Measurements from ENCODE around the gene NUP93. TPM values are rescaled to one million over a fixed set of nuclear protein-coding genes. Genes with fewer than 3 reads are reported as not detected.

NUP93 gene
- total RNA-seq, 1 experiment from 2014 or later, result 74.7 TPM

GRCh38 chr16:56824804-56825203, 94.9 kb downstream of the NUP93 start:
- H3K4me2 ChIP-seq, result no peak overlapping the region
- H3K79me2 ChIP-seq (ENCODE audit: low read depth), result no peaks in the 10 kb centered on the region
- H2AFZ ChIP-seq, result no peak overlapping the region
- no TSS peak for BruUV-seq (replicated peaks)
- H3K4me1 ChIP-seq (replicated peaks; ENCODE audit: insufficient read depth), result no peaks in the 10 kb centered on the region
- intact Hi-C loops (cut with micrococcal nuclease; ENCODE audit: unreplicated experiment), result no loop called here
- no peaks in the 10 kb centered on the region for H4K20me1 ChIP-seq (ENCODE audit: insufficient read depth)
- H3F3A ChIP-seq (ENCODE audit: insufficient read depth, low read depth), result no peaks in the 10 kb centered on the region
- ChIA-PET CTCF (no interaction called here), POLR2A (ENCODE audit: unreplicated experiment) (no interaction called here)
- no peak overlapping the region for H3K27ac ChIP-seq
- peaks cover 15% of the 10 kb centered on the region; the same call in 1 of the 2 replicates for H3K36me3 ChIP-seq (ENCODE audit: low read depth)
- no peaks in the 10 kb centered on the region for H3K27me3 ChIP-seq (ENCODE audit: insufficient read depth, low read depth)
- H3K4me3 ChIP-seq, result no peak overlapping the region
- no peak for DNase-seq
- TF ChIP-seq EZH2 (IDR thresholded peaks at IDR 0.05; ENCODE audit: low read depth) (no peak), CTCF (conservative IDR thresholded peaks at IDR 0.05) (no peak)
- H3K9me2 ChIP-seq (ENCODE audit: insufficient read depth), result no peaks in the 10 kb centered on the region
- no peaks in the 10 kb centered on the region for H3K9me3 ChIP-seq (ENCODE audit: insufficient read depth, low read depth)

GRCh38 chr16:56825826-56826225, 95.9 kb downstream of the NUP93 start:
- H3K4me3 ChIP-seq, result no peak overlapping the region
- no peaks in the 10 kb centered on the region for H3K9me2 ChIP-seq (ENCODE audit: insufficient read depth)
- ChIA-PET POLR2A (ENCODE audit: unreplicated experiment) (no interaction called here), CTCF (no interaction called here)
- H2AFZ ChIP-seq, result no peak overlapping the region
- BruUV-seq (replicated peaks), result no TSS peak
- no peak overlapping the region for H3K4me2 ChIP-seq
- TF ChIP-seq EZH2 (IDR thresholded peaks at IDR 0.05; ENCODE audit: low read depth), result no peak
- TF ChIP-seq CTCF (conservative IDR thresholded peaks at IDR 0.05), result no peak
- H4K20me1 ChIP-seq (ENCODE audit: insufficient read depth), result no peaks in the 10 kb centered on the region
- H3K27me3 ChIP-seq (ENCODE audit: insufficient read depth, low read depth), result no peaks in the 10 kb centered on the region
- peaks cover 12% of the 10 kb centered on the region; the same call in 1 of the 2 replicates for H3K36me3 ChIP-seq (ENCODE audit: low read depth)
- no peaks in the 10 kb centered on the region for H3K4me1 ChIP-seq (replicated peaks; ENCODE audit: insufficient read depth)
- no peaks in the 10 kb centered on the region for H3F3A ChIP-seq (ENCODE audit: insufficient read depth, low read depth)
- H3K27ac ChIP-seq, result no peak overlapping the region
- intact Hi-C loops (cut with micrococcal nuclease; ENCODE audit: unreplicated experiment), result no loop called here
- H3K9me3 ChIP-seq (ENCODE audit: insufficient read depth, low read depth), result no peaks in the 10 kb centered on the region
- no peaks in the 10 kb centered on the region for H3K79me2 ChIP-seq (ENCODE audit: low read depth)
- DNase-seq, result no peak

GRCh38 chr16:56828647-56829046, 98.7 kb downstream of the NUP93 start:
- no peak overlapping the region for H3K4me3 ChIP-seq
- no peaks in the 10 kb centered on the region for H3K4me1 ChIP-seq (replicated peaks; ENCODE audit: insufficient read depth)
- H2AFZ ChIP-seq, result no peak overlapping the region
- intact Hi-C loops (cut with micrococcal nuclease; ENCODE audit: unreplicated experiment), result no loop called here
- H3K27me3 ChIP-seq (ENCODE audit: insufficient read depth, low read depth), result no peaks in the 10 kb centered on the region
- H3F3A ChIP-seq (ENCODE audit: insufficient read depth, low read depth), result no peaks in the 10 kb centered on the region
- H4K20me1 ChIP-seq (ENCODE audit: insufficient read depth), result no peaks in the 10 kb centered on the region
- H3K36me3 ChIP-seq (ENCODE audit: low read depth), result peaks cover 12% of the 10 kb centered on the region; the same call in 1 of the 2 replicates
- H3K9me2 ChIP-seq (ENCODE audit: insufficient read depth), result no peaks in the 10 kb centered on the region
- no peak overlapping the region for H3K4me2 ChIP-seq
- no peak for DNase-seq
- H3K27ac ChIP-seq, result no peak overlapping the region
- ChIA-PET POLR2A (ENCODE audit: unreplicated experiment) (no interaction called here), CTCF (no interaction called here)
- H3K79me2 ChIP-seq (ENCODE audit: low read depth), result no peaks in the 10 kb centered on the region
- BruUV-seq (replicated peaks), result no TSS peak
- H3K9me3 ChIP-seq (ENCODE audit: insufficient read depth, low read depth), result no peaks in the 10 kb centered on the region
- TF ChIP-seq CTCF (conservative IDR thresholded peaks at IDR 0.05) (no peak), EZH2 (IDR thresholded peaks at IDR 0.05; ENCODE audit: low read depth) (no peak)
